GM12891 (cell line): ENCODE measurements around the gene DCUN1D1.

Source experiments
- PAX5 ChIP-seq: IDR thresholded peaks from 2 replicates; pipeline ENCODE4 v1.6.1; 2011; ENCODE audit warnings: low read length, moderate library complexity, mild to moderate bottlenecking; ENCODE audit not compliant: insufficient read depth, severe bottlenecking
- POLR2A ChIP-seq: IDR thresholded peaks from 2 replicates; pipeline ENCODE4 v1.6.1; 2011; ENCODE audit warnings: low read depth, low read length, control low read depth
- POLR2AphosphoS5 ChIP-seq: IDR thresholded peaks from 2 replicates; pipeline ENCODE4 v1.6.1; 2011; ENCODE audit warnings: low read depth, low read length, control low read depth
- POU2F2 ChIP-seq: IDR thresholded peaks from 2 replicates; pipeline ENCODE4 v1.6.1; 2011; ENCODE audit warnings: low read depth, mild to moderate bottlenecking, control low read depth, low read length, moderate library complexity
- SPI1 ChIP-seq: IDR thresholded peaks from 2 replicates; pipeline ENCODE4 v1.6.1; 2011; ENCODE audit warnings: low read depth, low read length, control low read depth
- TAF1 ChIP-seq: IDR thresholded peaks from 2 replicates; pipeline ENCODE4 v1.6.1; 2011; ENCODE audit warnings: low read depth, low read length, control low read depth

- TF ChIP-seq POLR2A (no peak), POLR2AphosphoS5 (no peak), SPI1 (no peak), TAF1 (no peak), POU2F2 (no peak), PAX5 (no peak)
Observed at GRCh38 chr3:182940266-182940808, 40.0 kb downstream of the DCUN1D1 start.
